Measurements from ENCODE around the gene CRIP2. TPM values are rescaled to one million over a fixed set of nuclear protein-coding genes. Genes with fewer than 3 reads are reported as not detected.

CRIP2 gene
- total and polyA plus RNA-seq, 2 of the 8 experiments (the other 6 are each of a cell fraction or from before 2014, with no cell fraction given), result 4.2 to 13.5 TPM

- ChIA-PET POLR2A (ENCODE audit: partially characterized antibody) (interaction anchor here (0.7 kb wide), 1 partner anchor 352 kb away, joined by 3 read pairs; no protein-coding TSS in a partner anchor), CTCF (ENCODE audit: partially characterized antibody) (interaction anchor here (0.7 to 1.9 kb wide), 4 partner anchors 20 to 259 kb away, joined by 3 to 5 read pairs (median 3); partner anchors contain the start of gene JAG2)
- H2BK15ac ChIP-seq (ENCODE audit: low read length), result no peak overlapping the region
- peaks cover 49 to 50% of the 10 kb centered on the region in 2 experiments for H4K20me1 ChIP-seq (replicated peaks in 1 of 2; ENCODE audit: control insufficient read depth in 1 of 2, insufficient read depth in 2 of 2, low read length in 2 of 2)
- H3K27ac ChIP-seq (ENCODE audit: low read depth, low read length), result no peak overlapping the region
- H4K5ac ChIP-seq (ENCODE audit: insufficient read length, low read depth, low read length), result no peak overlapping the region
- H3K23me2 ChIP-seq (ENCODE audit: low read depth, low read length), result no peaks in the 10 kb centered on the region
- peaks cover 25 to 87% of the 10 kb centered on the region in 2 experiments; a peak in 3 of 4 replicates for H3K79me2 ChIP-seq (ENCODE audit: control insufficient read depth in 1 of 2, insufficient read depth in 2 of 2, low read length in 2 of 2)
- WGBS, 2 experiments (ENCODE audit: extremely low coverage in 1 of 2, insufficient coverage in 1 of 2, insufficient read length in 1 of 2, insufficient replicate concordance in 2 of 2, low coverage in 1 of 2, low lambda C conversion rate in 2 of 2, missing lambda C conversion rate in 1 of 2), result 94% methylated on average over 10 of the region's 10 CpGs; no CpG with 5 or more reads in 1 of the 2 experiments
- H3K14ac ChIP-seq (ENCODE audit: insufficient read length), result no peak overlapping the region
- FAIRE-seq (no peak), DNase-seq (ENCODE audit: low read depth in 1 of 2, low spot score in 2 of 2) (no peak)
- no peak overlapping the region for H4K8ac ChIP-seq (ENCODE audit: extremely low read depth, insufficient read depth, low read length)
- no peak overlapping the region for H3K56ac ChIP-seq (replicated peaks; ENCODE audit: insufficient read length, low read depth, low read length)
- H4K91ac ChIP-seq (replicated peaks; ENCODE audit: insufficient read length, low read length), result no peak overlapping the region
- peaks cover 0 to 11% (median 3%) of the 10 kb centered on the region in 4 experiments; a peak in 3 of 8 replicates for H3K36me3 ChIP-seq (ENCODE audit: control insufficient read depth in 2 of 4, insufficient read depth in 4 of 4, low read length in 3 of 4)
- no peak overlapping the region for H2AK5ac ChIP-seq (ENCODE audit: low read depth, low read length)
- TF ChIP-seq EGR1 (IDR thresholded peaks at IDR 0.05; ENCODE audit: borderline replicate concordance, low read depth, low read length) (no peak), KDM1A (IDR thresholded peaks at IDR 0.05; ENCODE audit: borderline replicate concordance, low read length) (no peak)
- TF ChIP-seq, protein P1, sequence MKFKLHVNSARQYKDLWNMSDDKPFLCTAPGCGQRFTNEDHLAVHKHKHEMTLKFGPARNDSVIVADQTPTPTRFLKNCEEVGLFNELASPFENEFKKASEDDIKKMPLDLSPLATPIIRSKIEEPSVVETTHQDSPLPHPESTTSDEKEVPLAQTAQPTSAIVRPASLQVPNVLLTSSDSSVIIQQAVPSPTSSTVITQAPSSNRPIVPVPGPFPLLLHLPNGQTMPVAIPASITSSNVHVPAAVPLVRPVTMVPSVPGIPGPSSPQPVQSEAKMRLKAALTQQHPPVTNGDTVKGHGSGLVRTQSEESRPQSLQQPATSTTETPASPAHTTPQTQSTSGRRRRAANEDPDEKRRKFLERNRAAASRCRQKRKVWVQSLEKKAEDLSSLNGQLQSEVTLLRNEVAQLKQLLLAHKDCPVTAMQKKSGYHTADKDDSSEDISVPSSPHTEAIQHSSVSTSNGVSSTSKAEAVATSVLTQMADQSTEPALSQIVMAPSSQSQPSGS (IDR thresholded peaks at IDR 0.05; ENCODE audit: low read length), result no peak
- H3K4me3 ChIP-seq (ENCODE audit: extremely low read depth in 1 of 4, insufficient read depth in 2 of 4, low read depth in 3 of 4, low read length in 4 of 4), result no peak overlapping the region
- H2BK12ac ChIP-seq (ENCODE audit: low read depth, low read length), result no peak overlapping the region
- no peaks in the 10 kb centered on the region for H3K27me3 ChIP-seq (replicated peaks in 1 of 4; ENCODE audit: control insufficient read depth in 3 of 4, extremely low read depth in 1 of 4, insufficient read depth in 3 of 4, low read length in 3 of 4)
- H3K18ac ChIP-seq (ENCODE audit: extremely low read depth, low read length), result no peak overlapping the region
- H3K4me2 ChIP-seq (ENCODE audit: insufficient read depth in 1 of 2, low read depth in 2 of 2, low read length in 2 of 2), result no peak overlapping the region
- no peak overlapping the region for H2BK120ac ChIP-seq (replicated peaks; ENCODE audit: low read depth, low read length)
- no peak overlapping the region for H2BK20ac ChIP-seq (ENCODE audit: low read length)
- H2BK5ac ChIP-seq (ENCODE audit: low read depth, low read length), result no peak overlapping the region
- H3K9me3 ChIP-seq (ENCODE audit: insufficient read depth in 2 of 2, low read depth in 1 of 2, low read length in 1 of 2), result no peaks in the 10 kb centered on the region
- peaks cover 0 to 4% (median 0%) of the 10 kb centered on the region in 4 experiments; a peak in 2 of 7 replicates for H3K4me1 ChIP-seq (replicated peaks in 1 of 4; ENCODE audit: control insufficient read depth in 3 of 4, insufficient read depth in 4 of 4, low read length in 3 of 4)
- no peak overlapping the region for H2AFZ ChIP-seq (ENCODE audit: low read length)
- H3K9ac ChIP-seq (replicated peaks in 1 of 4; ENCODE audit: extremely low read depth in 1 of 4, low read depth in 3 of 4, low read length in 3 of 4), result no peak overlapping the region
- H3K4ac ChIP-seq (replicated peaks; ENCODE audit: insufficient read length, low read depth, low read length), result no peak overlapping the region
- peaks cover 21% of the 10 kb centered on the region for H3K79me1 ChIP-seq (ENCODE audit: low read depth, low read length)
- H3K23ac ChIP-seq (ENCODE audit: insufficient read length), result no peak overlapping the region
These were observed 47.2 kb upstream of the CRIP2 start for GRCh38 chr14:105427412-105427811.
